Measurements from ENCODE around the gene UNC45A.

The UNC45A gene

GRCh38 chr15:90956274-90957030 is 21.4 kb downstream of the UNC45A start:
- Histone ChIP-seq H3K9ac (peak overlapping the region; percentile 43), H3K27ac (peak overlapping the region; percentile 22), H3K4me3 (ENCODE audit: low read depth, low read length) (peak overlapping the region; percentile 61)

GRCh38 chr15:90957031-90957790 is 22.1 kb downstream of the UNC45A start:
- Histone ChIP-seq H3K4me3 (ENCODE audit: low read depth, low read length) (peak overlapping the region; percentile 61), H3K4me1 (peaks cover 2% of the 10 kb centered on the region), H2AFZ (peak overlapping the region; percentile 89), H3K36me3 (ENCODE audit: control insufficient read depth, insufficient read depth, low read length) (no peaks in the 10 kb centered on the region), H3K79me2 (no peaks in the 10 kb centered on the region), H3K9ac (peak overlapping the region; percentile 43), H3K27ac (peak overlapping the region; percentile 22), H3K9me3 (ENCODE audit: control insufficient read depth, low read length) (no peaks in the 10 kb centered on the region), H3K4me2 (ENCODE audit: low read length) (peak overlapping the region; percentile 90), H3K27me3 (ENCODE audit: control insufficient read depth, insufficient read depth, low read length) (no peaks in the 10 kb centered on the region)
- no peak for TF ChIP-seq CTCF (IDR thresholded peaks at IDR 0.05)

More at GRCh38 chr15:90956274-90957030, 21.4 kb downstream of the UNC45A start:
- Histone ChIP-seq H3K9me3 (ENCODE audit: control insufficient read depth, low read length) (no peaks in the 10 kb centered on the region), H3K36me3 (ENCODE audit: control insufficient read depth, insufficient read depth, low read length) (no peaks in the 10 kb centered on the region), H2AFZ (peak overlapping the region; percentile 89), H3K27me3 (ENCODE audit: control insufficient read depth, insufficient read depth, low read length) (no peaks in the 10 kb centered on the region), H3K79me2 (no peaks in the 10 kb centered on the region), H3K4me1 (peaks cover 2% of the 10 kb centered on the region), H3K4me2 (ENCODE audit: low read length) (peak overlapping the region; percentile 90)
- TF ChIP-seq CTCF (IDR thresholded peaks at IDR 0.05), result peak; percentile 88

- H3K9ac ChIP-seq, result no peak overlapping the region
- no peak overlapping the region for H3K27ac ChIP-seq
- H3K9me3 ChIP-seq (ENCODE audit: control insufficient read depth, low read length), result no peaks in the 10 kb centered on the region
- no peaks in the 10 kb centered on the region for H3K27me3 ChIP-seq (ENCODE audit: control insufficient read depth, insufficient read depth, low read length)
- H3K4me3 ChIP-seq (ENCODE audit: low read depth, low read length), result no peak overlapping the region
- no peaks in the 10 kb centered on the region for H3K36me3 ChIP-seq (ENCODE audit: control insufficient read depth, insufficient read depth, low read length)
- no peak for TF ChIP-seq CTCF (IDR thresholded peaks at IDR 0.05)
- peaks cover 2% of the 10 kb centered on the region for H3K4me1 ChIP-seq
- peak overlapping the region; percentile 89 for H2AFZ ChIP-seq
- H3K79me2 ChIP-seq, result no peaks in the 10 kb centered on the region
- peak overlapping the region; percentile 90 for H3K4me2 ChIP-seq (ENCODE audit: low read length)
Measured at GRCh38 chr15:90957791-90958190, 22.7 kb downstream of the UNC45A start.

GRCh38 chr15:90959028-90959595 is 24.0 kb downstream of the UNC45A start:
- Histone ChIP-seq H3K27ac (no peak overlapping the region), H3K27me3 (ENCODE audit: control insufficient read depth, insufficient read depth, low read length) (no peaks in the 10 kb centered on the region), H3K9me3 (ENCODE audit: control insufficient read depth, low read length) (no peaks in the 10 kb centered on the region), H3K36me3 (ENCODE audit: control insufficient read depth, insufficient read depth, low read length) (no peaks in the 10 kb centered on the region), H3K4me2 (ENCODE audit: low read length) (no peak overlapping the region), H3K4me1 (peaks cover 2% of the 10 kb centered on the region), H3K4me3 (ENCODE audit: low read depth, low read length) (no peak overlapping the region), H2AFZ (no peak overlapping the region), H3K79me2 (no peaks in the 10 kb centered on the region), H3K9ac (no peak overlapping the region)
- no peak for TF ChIP-seq CTCF (IDR thresholded peaks at IDR 0.05)
